Transverse colon (tissue), 3 donors: ENCODE results near the gene PEF1.

Experiments used
- EP300 ChIP-seq: sonication (generic); formaldehyde crosslinking; IDR thresholded peaks from one replicate; pipeline ENCODE4 v1.6.1; 2017; ENCODE audit warnings: antibody characterized with exemption, low read depth
- POLR2A ChIP-seq: fragments of 450-650 bp; IDR thresholded peaks from one replicate; pipeline ENCODE4 v1.6.1; 2016; ENCODE audit warnings: antibody characterized with exemption, mild to moderate bottlenecking, moderate library complexity
- TF ChIP-seq, protein P1 (sequence below), 5 experiments: fragments of 200-600 bp in 3 of 5; fragments of 450-650 bp in 2 of 5; sonication (generic) in 3 of 5; IDR thresholded peaks; 1 replicate in 2 of 5; 2 replicates in 3 of 5; pipeline ENCODE4 v1.5.1; 2016 to 2017; ENCODE audit warnings: antibody characterized with exemption in 5 of 5, inconsistent platforms in 3 of 5, mild to moderate bottlenecking in 2 of 5, moderate library complexity in 1 of 5

- TF ChIP-seq, protein P1, sequence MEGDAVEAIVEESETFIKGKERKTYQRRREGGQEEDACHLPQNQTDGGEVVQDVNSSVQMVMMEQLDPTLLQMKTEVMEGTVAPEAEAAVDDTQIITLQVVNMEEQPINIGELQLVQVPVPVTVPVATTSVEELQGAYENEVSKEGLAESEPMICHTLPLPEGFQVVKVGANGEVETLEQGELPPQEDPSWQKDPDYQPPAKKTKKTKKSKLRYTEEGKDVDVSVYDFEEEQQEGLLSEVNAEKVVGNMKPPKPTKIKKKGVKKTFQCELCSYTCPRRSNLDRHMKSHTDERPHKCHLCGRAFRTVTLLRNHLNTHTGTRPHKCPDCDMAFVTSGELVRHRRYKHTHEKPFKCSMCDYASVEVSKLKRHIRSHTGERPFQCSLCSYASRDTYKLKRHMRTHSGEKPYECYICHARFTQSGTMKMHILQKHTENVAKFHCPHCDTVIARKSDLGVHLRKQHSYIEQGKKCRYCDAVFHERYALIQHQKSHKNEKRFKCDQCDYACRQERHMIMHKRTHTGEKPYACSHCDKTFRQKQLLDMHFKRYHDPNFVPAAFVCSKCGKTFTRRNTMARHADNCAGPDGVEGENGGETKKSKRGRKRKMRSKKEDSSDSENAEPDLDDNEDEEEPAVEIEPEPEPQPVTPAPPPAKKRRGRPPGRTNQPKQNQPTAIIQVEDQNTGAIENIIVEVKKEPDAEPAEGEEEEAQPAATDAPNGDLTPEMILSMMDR (IDR thresholded peaks at IDR 0.05) = no peak
- TF ChIP-seq POLR2A (no peak), EP300 (no peak)
These were observed 31.1 kb upstream of the PEF1 start for GRCh38 chr1:31675756-31676155.
